Thyroid gland (tissue), 4 donors: ENCODE results near the gene POU6F1. TPM values are rescaled to one million over a fixed set of nuclear protein-coding genes. Genes with fewer than 3 reads are reported as not detected.

Source experiments
- DNase-seq, 2 donors: peaks; one replicate each; pipeline ENCODE4 v3.0.0-alpha.2; 2019
- H3K27ac ChIP-seq, 3 donors: fragments of 200-600 bp; sonication (generic); 1 replicate in 2 of 3; 2 replicates in 1 of 3; pipeline ENCODE4 v1.5.1; 2016 to 2019; ENCODE audit warnings: mild to moderate bottlenecking in 1 of 3, moderate library complexity in 1 of 3
- H3K27me3 ChIP-seq: fragments of 200-600 bp; sonication (generic); one replicate; pipeline ENCODE4 v1.5.1; 2019
- H3K36me3 ChIP-seq, 2 donors: fragments of 200-600 bp; sonication (generic); one replicate each; pipeline ENCODE4 v1.5.1; 2016 to 2019
- H3K4me1 ChIP-seq, 2 donors: fragments of 200-600 bp; sonication (generic); one replicate each; pipeline ENCODE4 v1.5.1; 2017 to 2019
- H3K4me3 ChIP-seq, 3 donors: fragments of 200-600 bp; sonication (generic); replicated peaks in 1 of 3; 1 replicate in 2 of 3; 2 replicates in 1 of 3; pipeline ENCODE4 v1.5.1; 2016; ENCODE audit warnings: mild to moderate bottlenecking in 1 of 3
- H3K9me3 ChIP-seq: fragments of 200-600 bp; sonication (generic); one replicate; pipeline ENCODE4 v1.5.1; 2017
- CTCF ChIP-seq, 6 experiments: fragments of 200-600 bp in 3 of 6; fragments of 450-650 bp in 3 of 6; sonication (generic) in 3 of 6; IDR thresholded peaks; one replicate each; pipeline ENCODE4 v1.5.1; 2016 to 2019; ENCODE audit warnings: antibody characterized with exemption in 6 of 6, mild to moderate bottlenecking in 2 of 6, inconsistent platforms in 1 of 6, moderate library complexity in 1 of 6
- POLR2A ChIP-seq, 2 donors: fragments of 450-650 bp; IDR thresholded peaks; one replicate each; pipeline ENCODE4 v1.6.1; 2017; ENCODE audit warnings: antibody characterized with exemption in 2 of 2, mild to moderate bottlenecking in 2 of 2, moderate library complexity in 1 of 2
- WGBS, 2 donors: methylation state at CpG; one replicate each; pipeline ENCODE4 v1.1.5; 2017; 5-methylcytosine and 5-hydroxymethylcytosine counted together
- intact Hi-C: fragments of 100-400 bp; cut with DNase I; formaldehyde crosslinking; loops from one replicate; pipeline ENCODE4 v1.15.1; 2023
- small RNA-seq: library from RNA; depleted of rRNA; stranded (forward); fragments of <200 nt; gene quantifications from one replicate; pipeline ENCODE3, GENCODE V24; 2016
- total RNA-seq, 4 donors: library from RNA; depleted of rRNA; stranded (reverse); fragments of >200 nt; gene quantifications; one replicate each; pipeline ENCODE4 v1.2.3, GENCODE V29; 2016

Gene POU6F1
- total RNA-seq, 4 donors from 2014 or later = 13.8 to 16.6 (median 14.5) TPM

GRCh38 chr12:51147309-51147708 is 70.6 kb downstream of the POU6F1 start:
- intact Hi-C loops = no loop called here
- Histone ChIP-seq H3K27me3 (no peaks in the 10 kb centered on the region), H3K4me3 (no peak overlapping the region), H3K9me3 (no peaks in the 10 kb centered on the region), H3K4me1 (no peaks in the 10 kb centered on the region), H3K36me3 (no peaks in the 10 kb centered on the region), H3K27ac (no peak overlapping the region)
- TF ChIP-seq POLR2A (IDR thresholded peaks at IDR 0.05) (no peak), CTCF (IDR thresholded peaks at IDR 0.05) (no peak)
- DNase-seq = no peak
- WGBS, 2 donors = 57% methylated on average over 1 of the region's 1 CpG

GRCh38 chr12:51139292-51139844 is 78.5 kb downstream of the POU6F1 start:
- no peak overlapping the region for H3K4me3 ChIP-seq
- H3K27ac ChIP-seq = no peak overlapping the region
- WGBS, 2 donors = 65 to 98% methylated on average over 3 of the region's 3 CpGs
- intact Hi-C loops = no loop called here
- H3K9me3 ChIP-seq = no peaks in the 10 kb centered on the region
- peaks cover 0 to 4% of the 10 kb centered on the region in 2 donors for H3K36me3 ChIP-seq
- TF ChIP-seq POLR2A (IDR thresholded peaks at IDR 0.05) (no peak), CTCF (IDR thresholded peaks at IDR 0.05) (no peak)
- DNase-seq = no peak
- no peaks in the 10 kb centered on the region for H3K27me3 ChIP-seq
- H3K4me1 ChIP-seq = no peaks in the 10 kb centered on the region

Small RNA genes lying within 50 kb of the gene (small RNA-seq; reads per million reads assigned to genes)
- not detected for gene RF00019
- gene RNU6-199P = not detected

Other genes with a start within 250 kb of the POU6F1 start
- 100 to 1,000 TPM; 100 to 163 (median 140) TPM for gene SLC11A2, start 191.7 kb downstream of the POU6F1 start, total RNA-seq
- 100 to 1,000 TPM in 2 of 4 donors, 10 to 100 TPM in 2; 62.9 to 106 (median 86.7) TPM for gene LETMD1, start 169.7 kb downstream of the POU6F1 start, total RNA-seq
- gene CSRNP2, start 134.5 kb downstream of the POU6F1 start, total RNA-seq = 10 to 100 TPM; 21.3 to 35.8 (median 28.9) TPM
- gene TFCP2, start 44.9 kb downstream of the POU6F1 start, total RNA-seq = 10 to 100 TPM; 14.9 to 22.6 (median 21.3) TPM
- 100 to 1,000 TPM; 238 to 452 (median 323) TPM for gene DAZAP2, start 20.8 kb upstream of the POU6F1 start, total RNA-seq
- 10 to 100 TPM in 1 of 4 donors, 1 to 10 TPM in 3; 3.0 to 10.5 (median 4.8) TPM for gene SMAGP, start 52.4 kb upstream of the POU6F1 start, total RNA-seq
- 1 to 10 TPM; 1.3 to 3.0 (median 2.5) TPM for gene BIN2, start 106.1 kb upstream of the POU6F1 start, total RNA-seq
- not detected for gene CELA1, start 128.6 kb upstream of the POU6F1 start, total RNA-seq
- 10 to 100 TPM in 1 of 4 donors, 1 to 10 TPM in 3; 5.8 to 14.1 (median 9.3) TPM for gene GALNT6, start 173.3 kb upstream of the POU6F1 start, total RNA-seq
- 1 to 10 TPM in 1 of 4 donors, under 1 TPM in 3; 0.33 to 1.5 (median 0.62) TPM for gene SLC4A8, start 206.8 kb upstream of the POU6F1 start, total RNA-seq